Measurements from ENCODE around the gene FGFR1OP2.

- TF ChIP-seq EZH2 (IDR thresholded peaks at IDR 0.05) (no peak), FOXP2 (optimal IDR thresholded peaks at IDR 0.05; ENCODE audit: control extremely low read depth, extremely low read length, insufficient read depth) (no peak), POLR2AphosphoS5 (IDR thresholded peaks at IDR 0.05; ENCODE audit: borderline replicate concordance, low read depth, low read length) (no peak)
Measured at GRCh38 chr12:26928661-26929060, 9.6 kb upstream of the FGFR1OP2 start.

Data from SK-N-MC (cell line).